H9 (cell line): ENCODE data around the gene PLAU. TPM values are rescaled to one million over a fixed set of nuclear protein-coding genes. Genes with fewer than 3 reads are reported as not detected.

ENCODE experiments used
- DNase-seq: peaks from one replicate; pipeline ENCODE4 v3.0.0-alpha.2; 2017
- H2AFZ ChIP-seq: one replicate; pipeline ENCODE4 v1.6.1; 2013; ENCODE audit warnings: mild to moderate bottlenecking, low read length, control low read depth, moderate library complexity
- H2AK5ac ChIP-seq: 2 replicates; pipeline ENCODE4 v1.6.1; 2013; ENCODE audit warnings: low read length, control low read depth, mixed read lengths; ENCODE audit not compliant: insufficient read length
- H2BK120ac ChIP-seq: one replicate; pipeline ENCODE4 v1.6.1; 2013; ENCODE audit warnings: low read depth, mild to moderate bottlenecking, low read length, control low read depth, inconsistent platforms; ENCODE audit not compliant: poor library complexity, severe bottlenecking
- H2BK12ac ChIP-seq: 2 replicates; pipeline ENCODE4 v1.6.1; 2013; ENCODE audit warnings: low read length, control low read depth, mixed read lengths, low read depth; ENCODE audit not compliant: insufficient read length
- H2BK15ac ChIP-seq: 2 replicates; pipeline ENCODE4 v1.6.1; 2013; ENCODE audit warnings: low read depth, low read length, control low read depth
- H2BK20ac ChIP-seq: one replicate; pipeline ENCODE4 v1.6.1; 2013; ENCODE audit warnings: low read depth, mild to moderate bottlenecking, low read length, control low read depth, inconsistent platforms; ENCODE audit not compliant: poor library complexity, severe bottlenecking
- H2BK5ac ChIP-seq: 2 replicates; pipeline ENCODE4 v1.6.1; 2013; ENCODE audit warnings: low read length, control low read depth, mixed read lengths; ENCODE audit not compliant: insufficient read length
- H3K14ac ChIP-seq: 2 replicates; pipeline ENCODE4 v1.6.1; 2013; ENCODE audit warnings: low read length, control low read depth; ENCODE audit not compliant: insufficient read depth
- H3K18ac ChIP-seq: 2 replicates; pipeline ENCODE4 v1.6.1; 2013; ENCODE audit warnings: low read depth, mild to moderate bottlenecking, mixed read lengths, low read length, control low read depth; ENCODE audit not compliant: insufficient read length
- H3K23ac ChIP-seq: 2 replicates; pipeline ENCODE4 v1.6.1; 2013; ENCODE audit warnings: low read length, control low read depth, mixed read lengths, low read depth; ENCODE audit not compliant: insufficient read length
- H3K23me2 ChIP-seq: 2 replicates; pipeline ENCODE4 v1.6.1; 2013; ENCODE audit warnings: low read depth, mild to moderate bottlenecking, mixed read lengths, low read length, control low read depth; ENCODE audit not compliant: insufficient read length, poor library complexity, severe bottlenecking
- H3K27ac ChIP-seq: 2 replicates; pipeline ENCODE4 v1.5.1; 2013; ENCODE audit warnings: low read length, control low read depth, mixed read lengths, low read depth; ENCODE audit not compliant: insufficient read length
- H3K27me3 ChIP-seq: 2 replicates; pipeline ENCODE4 v1.6.1; 2013; ENCODE audit warnings: low read length, control low read depth, inconsistent platforms; ENCODE audit not compliant: insufficient read depth
- H3K4ac ChIP-seq: 2 replicates; pipeline ENCODE4 v1.6.1; 2013; ENCODE audit warnings: low read depth, mild to moderate bottlenecking, control low read depth, inconsistent platforms, low read length, moderate library complexity
- H3K4me1 ChIP-seq: 2 replicates; pipeline ENCODE4 v1.6.1; 2013; ENCODE audit warnings: low read length, control low read depth, inconsistent platforms; ENCODE audit not compliant: insufficient read depth
- H3K4me2 ChIP-seq: 2 replicates; pipeline ENCODE4 v1.6.1; 2013; ENCODE audit warnings: low read length, control low read depth, mixed read lengths; ENCODE audit not compliant: insufficient read length, insufficient read depth
- H3K56ac ChIP-seq: 2 replicates; pipeline ENCODE4 v1.6.1; 2013; ENCODE audit warnings: low read depth, mild to moderate bottlenecking, mixed read lengths, low read length, control low read depth; ENCODE audit not compliant: insufficient read length
- H3K79me1 ChIP-seq: 2 replicates; pipeline ENCODE4 v1.6.1; 2013; ENCODE audit warnings: low read depth, mild to moderate bottlenecking, moderate library complexity, low read length, control low read depth, inconsistent platforms; ENCODE audit not compliant: insufficient read depth, poor library complexity, severe bottlenecking
- H3K79me2 ChIP-seq: 2 replicates; pipeline ENCODE4 v1.6.1; 2013; ENCODE audit warnings: low read length, control low read depth, inconsistent platforms; ENCODE audit not compliant: insufficient read depth
- H3K9ac ChIP-seq: 2 replicates; pipeline ENCODE4 v1.6.1; 2013; ENCODE audit warnings: low read length, control low read depth, mixed read lengths; ENCODE audit not compliant: insufficient read length; ENCODE audit errors: extremely low read depth
- H3K9me3 ChIP-seq: one replicate; pipeline ENCODE4 v1.6.1; 2013; ENCODE audit warnings: low read depth, low read length, inconsistent platforms; ENCODE audit not compliant: control insufficient read depth
- H3T11ph ChIP-seq: one replicate; pipeline ENCODE4 v1.6.1; 2013; ENCODE audit warnings: mild to moderate bottlenecking, low read length, control low read depth, inconsistent platforms
- H4K20me1 ChIP-seq: one replicate; pipeline ENCODE4 v1.6.1; 2013; ENCODE audit not compliant: control insufficient read depth, insufficient read length, insufficient read depth
- H4K5ac ChIP-seq: 2 replicates; pipeline ENCODE4 v1.6.1; 2013; ENCODE audit warnings: low read depth, mild to moderate bottlenecking, mixed read lengths, low read length, control low read depth; ENCODE audit not compliant: insufficient read length
- H4K8ac ChIP-seq: replicated peaks from 2 replicates; pipeline ENCODE4 v1.6.1; 2013; ENCODE audit warnings: low read length, control low read depth, mixed read lengths, low read depth; ENCODE audit not compliant: insufficient read length
- H4K91ac ChIP-seq: 2 replicates; pipeline ENCODE4 v1.6.1; 2013; ENCODE audit warnings: low read depth, mild to moderate bottlenecking, moderate library complexity, mixed read lengths, low read length, control low read depth; ENCODE audit not compliant: insufficient read length
- H3K27ac Mint-ChIP-seq, 3 experiments: 2 replicates in 2 of 3; 3 replicates in 1 of 3; pipeline ENCODE4 v1.8.0; 2020 to 2021; ENCODE audit warnings: mixed read lengths in 3 of 3, mild to moderate bottlenecking in 1 of 3, moderate library complexity in 1 of 3
- H3K27me3 Mint-ChIP-seq: 2 replicates; pipeline ENCODE4 v1.8.0; 2021; ENCODE audit warnings: low read depth, mild to moderate bottlenecking, moderate library complexity, mixed read lengths
- H3K36me3 Mint-ChIP-seq, 3 experiments: 2 replicates in 2 of 3; 3 replicates in 1 of 3; pipeline ENCODE4 v1.8.0; 2020 to 2021; ENCODE audit warnings: low read depth in 3 of 3, mixed read lengths in 3 of 3; ENCODE audit not compliant: insufficient read depth in 1 of 3
- H3K4me1 Mint-ChIP-seq, 2 experiments: 2 replicates each; pipeline ENCODE4 v1.8.0; 2020; ENCODE audit warnings: mixed read lengths in 2 of 2
- H3K4me3 Mint-ChIP-seq, 2 experiments: 2 replicates in 1 of 2; 3 replicates in 1 of 2; pipeline ENCODE4 v1.8.0; 2020 to 2021; ENCODE audit warnings: mild to moderate bottlenecking in 2 of 2, mixed read lengths in 2 of 2, moderate library complexity in 1 of 2
- H3K9me3 Mint-ChIP-seq, 2 experiments: 2 replicates in 1 of 2; 3 replicates in 1 of 2; pipeline ENCODE4 v1.8.0; 2020; ENCODE audit warnings: mild to moderate bottlenecking in 2 of 2, mixed read lengths in 2 of 2, moderate library complexity in 1 of 2
- WGBS: extraction: QIAGEN DNeasy Blood & Tissue Kit; methylation state at CpG from one replicate; pipeline ENCODE4 v1.1.7; 2013; ENCODE audit warnings: missing lambda C conversion rate, low lambda C conversion rate, mixed read lengths; ENCODE audit not compliant: insufficient read length; ENCODE audit errors: extremely low coverage; 5-methylcytosine and 5-hydroxymethylcytosine counted together
- total RNA-seq: library from RNA; stranded (reverse); gene quantifications from 2 replicates; pipeline ENCODE4 v1.2.1, GENCODE V29; 2021
- TF ChIP-seq, protein P1 (sequence below): fragments of 200-600 bp; sonication (generic); conservative IDR thresholded peaks from 3 replicates; pipeline ENCODE4 v1.8.0; 2021; ENCODE audit warnings: antibody characterized with exemption, mild to moderate bottlenecking

Gene PLAU
- total RNA-seq, 1 experiment from 2014 or later, result 15.0 TPM

DNA sequence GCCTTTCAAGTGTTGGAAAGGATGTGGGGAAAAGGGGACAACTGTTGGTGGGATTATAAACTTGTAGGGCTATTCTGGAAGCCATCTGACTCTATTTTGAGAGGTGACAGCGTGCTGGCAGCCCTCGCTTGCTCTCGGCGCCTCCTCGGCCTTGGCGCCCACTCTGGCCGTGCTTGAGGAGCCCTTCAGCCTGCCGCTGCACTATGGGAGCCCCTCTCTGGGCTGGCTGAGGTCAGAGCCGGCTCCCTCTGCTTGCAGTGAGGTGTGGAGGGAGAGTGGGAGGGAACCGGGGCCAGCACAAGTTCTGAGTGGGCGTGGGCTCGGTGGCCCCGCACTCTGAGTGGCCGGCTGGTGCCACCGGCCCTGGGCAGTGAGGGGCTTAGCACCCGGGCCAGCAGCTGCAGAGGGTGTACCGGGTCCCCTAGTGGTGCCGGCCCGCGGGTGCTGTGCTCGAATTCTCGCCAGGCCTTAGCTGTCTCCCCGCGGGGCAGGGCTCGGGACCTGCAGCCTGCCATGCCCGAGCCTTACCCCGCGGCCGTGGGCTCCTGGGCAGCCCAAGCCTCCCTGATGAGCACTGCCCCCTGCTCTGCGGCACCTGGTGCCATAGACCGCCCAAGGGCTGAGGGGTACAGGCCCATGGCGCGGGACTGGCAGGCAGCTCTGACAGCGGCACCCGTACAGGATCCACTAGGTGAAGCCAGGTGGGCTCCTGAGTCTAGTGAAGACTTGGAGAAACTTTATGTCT, 33.6 kb downstream of the PLAU start:
- Histone ChIP-seq H2BK20ac (no peak overlapping the region), H2AK5ac (no peak overlapping the region), H2AFZ (no peak overlapping the region), H2BK120ac (no peak overlapping the region), H4K20me1 (no peaks in the 10 kb centered on the region), H3K4me2 (no peak overlapping the region), H3K27me3 (no peaks in the 10 kb centered on the region), H3K56ac (no peak overlapping the region), H3K23ac (no peak overlapping the region), H3K4ac (no peak overlapping the region), H4K8ac (no peak overlapping the region), H3T11ph (no peak overlapping the region), H3K9ac (no peak overlapping the region), H3K23me2 (no peaks in the 10 kb centered on the region), H3K79me2 (no peaks in the 10 kb centered on the region), H2BK5ac (no peak overlapping the region), H3K18ac (no peak overlapping the region), H3K4me1 (no peaks in the 10 kb centered on the region), H3K9me3 (no peaks in the 10 kb centered on the region), H4K5ac (no peak overlapping the region), H3K27ac (no peak overlapping the region), H4K91ac (no peak overlapping the region), H3K79me1 (no peaks in the 10 kb centered on the region), H2BK12ac (no peak overlapping the region), H2BK15ac (no peak overlapping the region), H3K14ac (no peak overlapping the region)
- no peak overlapping the region for H3K27ac Mint-ChIP-seq
- peaks cover 7 to 12% (median 10%) of the 10 kb centered on the region in 3 experiments; a peak in 6 of 7 replicates for H3K36me3 Mint-ChIP-seq
- no CpG with 5 or more reads among the region's 35 CpGs for WGBS
- peaks cover 11 to 15% of the 10 kb centered on the region in 2 experiments for H3K9me3 Mint-ChIP-seq
- no peak for DNase-seq
- H3K27me3 Mint-ChIP-seq, result peaks cover 7% of the 10 kb centered on the region
- TF ChIP-seq, protein P1, sequence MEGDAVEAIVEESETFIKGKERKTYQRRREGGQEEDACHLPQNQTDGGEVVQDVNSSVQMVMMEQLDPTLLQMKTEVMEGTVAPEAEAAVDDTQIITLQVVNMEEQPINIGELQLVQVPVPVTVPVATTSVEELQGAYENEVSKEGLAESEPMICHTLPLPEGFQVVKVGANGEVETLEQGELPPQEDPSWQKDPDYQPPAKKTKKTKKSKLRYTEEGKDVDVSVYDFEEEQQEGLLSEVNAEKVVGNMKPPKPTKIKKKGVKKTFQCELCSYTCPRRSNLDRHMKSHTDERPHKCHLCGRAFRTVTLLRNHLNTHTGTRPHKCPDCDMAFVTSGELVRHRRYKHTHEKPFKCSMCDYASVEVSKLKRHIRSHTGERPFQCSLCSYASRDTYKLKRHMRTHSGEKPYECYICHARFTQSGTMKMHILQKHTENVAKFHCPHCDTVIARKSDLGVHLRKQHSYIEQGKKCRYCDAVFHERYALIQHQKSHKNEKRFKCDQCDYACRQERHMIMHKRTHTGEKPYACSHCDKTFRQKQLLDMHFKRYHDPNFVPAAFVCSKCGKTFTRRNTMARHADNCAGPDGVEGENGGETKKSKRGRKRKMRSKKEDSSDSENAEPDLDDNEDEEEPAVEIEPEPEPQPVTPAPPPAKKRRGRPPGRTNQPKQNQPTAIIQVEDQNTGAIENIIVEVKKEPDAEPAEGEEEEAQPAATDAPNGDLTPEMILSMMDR, result no peak
- no peak overlapping the region for H3K4me3 Mint-ChIP-seq
- peaks cover 6 to 8% of the 10 kb centered on the region in 2 experiments for H3K4me1 Mint-ChIP-seq
